Fibroblast of lung (primary cell): ENCODE data around the gene MYO1A.
A peak's percentile ranks its signal among the peaks of the same experiment; 100 is the strongest.

Source experiments
- EZH2 ChIP-seq: IDR thresholded peaks from 2 replicates; pipeline ENCODE4 v1.5.1; 2012; ENCODE audit warnings: low read length, control low read depth, mild to moderate bottlenecking; ENCODE audit errors: missing control alignments
- TF ChIP-seq, protein P1 (sequence below), 2 donors: IDR thresholded peaks in 1 of 2; conservative IDR thresholded peaks in 1 of 2; 1 replicate in 1 of 2; 2 replicates in 1 of 2; pipeline ENCODE4 v1.5.1; 2011 to 2012; ENCODE audit warnings: low read length in 2 of 2, control low read depth in 1 of 2, inconsistent platforms in 1 of 2, low read depth in 1 of 2, mild to moderate bottlenecking in 1 of 2

DNA sequence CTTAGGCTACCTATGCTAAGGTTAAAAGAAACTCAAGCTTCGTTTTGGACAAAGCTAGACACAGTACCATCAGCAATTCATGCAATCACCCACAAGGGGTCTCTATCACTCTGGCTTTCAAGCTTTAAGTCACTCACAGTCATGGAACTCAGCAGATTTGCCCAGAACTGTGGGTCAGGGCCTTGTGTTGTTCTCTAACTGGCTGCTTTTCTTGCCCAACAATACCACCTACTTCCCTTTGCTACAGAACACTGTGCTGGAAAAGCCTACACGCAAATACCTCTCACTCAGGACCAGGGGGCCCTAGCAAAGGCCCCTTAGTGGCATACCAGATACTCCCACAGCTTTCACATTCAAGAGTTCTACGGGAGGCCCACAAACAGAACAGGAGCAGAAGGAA lies 19.6 kb upstream of the MYO1A start:
- TF ChIP-seq, protein P1, sequence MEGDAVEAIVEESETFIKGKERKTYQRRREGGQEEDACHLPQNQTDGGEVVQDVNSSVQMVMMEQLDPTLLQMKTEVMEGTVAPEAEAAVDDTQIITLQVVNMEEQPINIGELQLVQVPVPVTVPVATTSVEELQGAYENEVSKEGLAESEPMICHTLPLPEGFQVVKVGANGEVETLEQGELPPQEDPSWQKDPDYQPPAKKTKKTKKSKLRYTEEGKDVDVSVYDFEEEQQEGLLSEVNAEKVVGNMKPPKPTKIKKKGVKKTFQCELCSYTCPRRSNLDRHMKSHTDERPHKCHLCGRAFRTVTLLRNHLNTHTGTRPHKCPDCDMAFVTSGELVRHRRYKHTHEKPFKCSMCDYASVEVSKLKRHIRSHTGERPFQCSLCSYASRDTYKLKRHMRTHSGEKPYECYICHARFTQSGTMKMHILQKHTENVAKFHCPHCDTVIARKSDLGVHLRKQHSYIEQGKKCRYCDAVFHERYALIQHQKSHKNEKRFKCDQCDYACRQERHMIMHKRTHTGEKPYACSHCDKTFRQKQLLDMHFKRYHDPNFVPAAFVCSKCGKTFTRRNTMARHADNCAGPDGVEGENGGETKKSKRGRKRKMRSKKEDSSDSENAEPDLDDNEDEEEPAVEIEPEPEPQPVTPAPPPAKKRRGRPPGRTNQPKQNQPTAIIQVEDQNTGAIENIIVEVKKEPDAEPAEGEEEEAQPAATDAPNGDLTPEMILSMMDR (conservative IDR thresholded peaks at IDR 0.05 in 1 of 2, IDR thresholded peaks at IDR 0.05 in 1 of 2; ENCODE audit: low read depth in 1 of 2, low read length in 2 of 2) = peak; percentile 94
- TF ChIP-seq EZH2 = no peak
